BJ (cell line): ENCODE measurements around the gene SLC9A1. TPM values are rescaled to one million over a fixed set of nuclear protein-coding genes. Genes with fewer than 3 reads are reported as not detected.

Experiments used
- CTCF ChIA-PET: fragments of 350-600 bp; formaldehyde crosslinking; extraction: SDS; loops from one replicate; lab custom pipeline; 2021; ENCODE audit warnings: antibody characterized with exemption, inconsistent platforms; lab: Yijun Ruan, JAX
- POLR2A ChIA-PET: fragments of 300-600 bp; sonication (Branson Sonifier 250); formaldehyde crosslinking; extraction: SDS; loops from one replicate; lab custom pipeline; 2021; ENCODE audit warnings: antibody characterized with exemption; lab: Charles Lee
- DNase-seq: peaks from one replicate; pipeline ENCODE4 v3.0.0-alpha.2; 2011; ENCODE audit warnings: low read depth
- H3K27me3 ChIP-seq: 2 replicates; pipeline ENCODE4 v1.6.0; 2011; ENCODE audit warnings: low read length; ENCODE audit not compliant: control insufficient read depth, insufficient read depth
- H3K36me3 ChIP-seq: 2 replicates; pipeline ENCODE4 v1.5.1; 2011; ENCODE audit warnings: low read length; ENCODE audit not compliant: control insufficient read depth, insufficient read depth
- H3K4me3 ChIP-seq: 2 replicates; pipeline ENCODE4 v1.5.1; 2011; ENCODE audit warnings: low read depth, mild to moderate bottlenecking, control low read depth, low read length
- CTCF ChIP-seq: IDR thresholded peaks from 2 replicates; pipeline ENCODE4 v1.5.1; 2011; ENCODE audit warnings: low read depth, mild to moderate bottlenecking, control low read depth, inconsistent platforms, low read length, moderate library complexity; ENCODE audit not compliant: insufficient read depth
- polyA plus RNA-seq: library from polyadenylated mRNA; depleted of rRNA; stranded (reverse); fragments of >200 nt; gene quantifications from 2 replicates; pipeline ENCODE4 v1.2.3, GENCODE V29; 2011

The SLC9A1 gene
- polyA plus RNA-seq, 1 experiment: 18.9 TPM

- H3K4me3 ChIP-seq: no peak overlapping the region
- POLR2A ChIA-PET: no interaction called here
- TF ChIP-seq CTCF: no peak
- peaks cover 6% of the 10 kb centered on the region; the same call in 1 of the 2 replicates for H3K27me3 ChIP-seq
- CTCF ChIA-PET: interaction anchor here (0.6 to 31.7 kb wide), 3 partner anchors 13 to 776 kb away, joined by 4 to 551 read pairs (median 89); no protein-coding TSS in a partner anchor
- no peak for DNase-seq
- no peaks in the 10 kb centered on the region for H3K36me3 ChIP-seq
Measured at GRCh38 chr1:27057801-27058625, 96.9 kb downstream of the SLC9A1 start.

- H3K27me3 ChIP-seq: peaks cover 6% of the 10 kb centered on the region; the same call in 1 of the 2 replicates
- no peak overlapping the region for H3K4me3 ChIP-seq
- CTCF ChIA-PET: interaction anchor here (0.6 to 31.7 kb wide), 3 partner anchors 12 to 777 kb away, joined by 4 to 551 read pairs (median 89); no protein-coding TSS in a partner anchor
- H3K36me3 ChIP-seq: no peaks in the 10 kb centered on the region
- POLR2A ChIA-PET: no interaction called here
- TF ChIP-seq CTCF: no peak
- DNase-seq: no peak
Measured at GRCh38 chr1:27057389-27057788, 97.5 kb downstream of the SLC9A1 start.

GRCh38 chr1:27053977-27054753 is 100.8 kb downstream of the SLC9A1 start:
- ChIA-PET CTCF (interaction anchor here (2.4 to 31.7 kb wide), 3 partner anchors 9 to 45 kb away, joined by 13 to 551 read pairs (median 89); no protein-coding TSS in a partner anchor), POLR2A (no interaction called here)
- no peak for DNase-seq
- no peak for TF ChIP-seq CTCF
- Histone ChIP-seq H3K4me3 (no peak overlapping the region), H3K27me3 (peaks cover 6% of the 10 kb centered on the region; the same call in 1 of the 2 replicates), H3K36me3 (no peaks in the 10 kb centered on the region)

GRCh38 chr1:27052527-27052926 is 102.4 kb downstream of the SLC9A1 start:
- POLR2A ChIA-PET: no interaction called here
- no peak for DNase-seq
- Histone ChIP-seq H3K4me3 (no peak overlapping the region), H3K27me3 (0 out of 2 replicates have a peak, but pooled peaks cover 1% of the 10 kb centered on the region), H3K36me3 (no peaks in the 10 kb centered on the region)
- CTCF ChIA-PET: interaction anchor here (8.2 to 31.7 kb wide), 2 partner anchors 7 to 46 kb away, joined by 89 to 551 read pairs; no protein-coding TSS in a partner anchor
- TF ChIP-seq CTCF: no peak
